ENCODE measurements around the gene LRRC3.

GRCh38 chr21:44444286-44444931 lies 10.9 kb upstream of the LRRC3 start:
- no peak for TF ChIP-seq POLR2A (IDR thresholded peaks at IDR 0.05)
- TF ChIP-seq CTCF (IDR thresholded peaks at IDR 0.05), result no peak
